OCI-LY1 (cell line): ENCODE measurements around the gene PCAT6.

ENCODE experiments used
- EZH2 ChIP-seq: fragments of 200-600 bp; sonication (generic), shearing (Covaris generic); IDR thresholded peaks from 2 replicates; pipeline ENCODE4 v1.8.0; 2017; ENCODE audit warnings: borderline replicate concordance, mixed run types, mild to moderate bottlenecking, antibody characterized with exemption, low read length, moderate library complexity, mixed read lengths
- TF ChIP-seq, protein P1 (sequence below): fragments of 200-600 bp; sonication (generic), shearing (Covaris generic); IDR thresholded peaks from 2 replicates; pipeline ENCODE4 v1.5.1; 2017; ENCODE audit warnings: mild to moderate bottlenecking, antibody characterized with exemption, low read length, moderate library complexity, mixed read lengths

DNA sequence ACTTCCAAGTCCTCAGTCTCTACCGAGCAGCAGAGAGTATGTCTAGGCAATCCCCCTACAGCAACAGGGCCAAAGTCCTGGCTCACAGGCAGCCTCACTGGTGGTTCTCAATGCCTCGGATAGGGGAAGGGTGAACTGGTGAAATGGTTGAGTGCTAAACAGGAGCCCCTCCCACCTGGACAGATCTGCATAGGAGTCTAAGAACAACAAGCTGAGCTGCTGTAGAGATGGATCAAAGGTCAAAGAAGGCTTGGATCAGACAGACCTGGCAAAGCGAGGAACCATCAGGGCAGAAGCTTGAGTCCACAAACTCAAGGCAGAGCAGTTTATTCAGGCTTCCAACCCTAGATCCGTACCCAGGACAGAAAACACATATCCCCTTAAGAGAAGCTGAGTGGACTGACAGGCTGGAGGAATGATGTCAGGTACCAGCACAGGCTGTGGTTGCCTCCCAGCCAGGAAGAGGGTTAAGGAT is 46.4 kb downstream of the PCAT6 start:
- TF ChIP-seq, protein P1, sequence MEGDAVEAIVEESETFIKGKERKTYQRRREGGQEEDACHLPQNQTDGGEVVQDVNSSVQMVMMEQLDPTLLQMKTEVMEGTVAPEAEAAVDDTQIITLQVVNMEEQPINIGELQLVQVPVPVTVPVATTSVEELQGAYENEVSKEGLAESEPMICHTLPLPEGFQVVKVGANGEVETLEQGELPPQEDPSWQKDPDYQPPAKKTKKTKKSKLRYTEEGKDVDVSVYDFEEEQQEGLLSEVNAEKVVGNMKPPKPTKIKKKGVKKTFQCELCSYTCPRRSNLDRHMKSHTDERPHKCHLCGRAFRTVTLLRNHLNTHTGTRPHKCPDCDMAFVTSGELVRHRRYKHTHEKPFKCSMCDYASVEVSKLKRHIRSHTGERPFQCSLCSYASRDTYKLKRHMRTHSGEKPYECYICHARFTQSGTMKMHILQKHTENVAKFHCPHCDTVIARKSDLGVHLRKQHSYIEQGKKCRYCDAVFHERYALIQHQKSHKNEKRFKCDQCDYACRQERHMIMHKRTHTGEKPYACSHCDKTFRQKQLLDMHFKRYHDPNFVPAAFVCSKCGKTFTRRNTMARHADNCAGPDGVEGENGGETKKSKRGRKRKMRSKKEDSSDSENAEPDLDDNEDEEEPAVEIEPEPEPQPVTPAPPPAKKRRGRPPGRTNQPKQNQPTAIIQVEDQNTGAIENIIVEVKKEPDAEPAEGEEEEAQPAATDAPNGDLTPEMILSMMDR: no peak
- no peak for TF ChIP-seq EZH2
